Adipocyte (in vitro differentiated cells): ENCODE results near the gene LTBP3.
"Not testable (repeated sequence)": the region's sequence is repeated elsewhere in the genome, so short reads cannot be mapped to it uniquely, and the experiment has no call there.

Experiments used
- DNase-seq: peaks from one replicate; pipeline ENCODE4 v3.0.0-alpha.2; 2015; ENCODE audit warnings: low read depth
- H3K27me3 ChIP-seq: replicated peaks from 2 replicates; pipeline ENCODE4 v1.7.0; 2013; ENCODE audit warnings: mild to moderate bottlenecking, low read length, moderate library complexity; ENCODE audit not compliant: control insufficient read depth, insufficient read depth
- H3K36me3 ChIP-seq: 2 replicates; pipeline ENCODE4 v1.7.0; 2013; ENCODE audit warnings: low read length, mild to moderate bottlenecking, moderate library complexity; ENCODE audit not compliant: control insufficient read depth, insufficient read depth, severe bottlenecking
- H3K4me1 ChIP-seq: 2 replicates; pipeline ENCODE4 v1.7.0; 2013; ENCODE audit warnings: mild to moderate bottlenecking, low read length, moderate library complexity; ENCODE audit not compliant: control insufficient read depth, insufficient read depth
- H3K4me3 ChIP-seq: 2 replicates; pipeline ENCODE4 v1.7.0; 2013; ENCODE audit warnings: mild to moderate bottlenecking, low read length, moderate library complexity
- H3K9ac ChIP-seq: 2 replicates; pipeline ENCODE4 v1.7.0; 2013; ENCODE audit warnings: mild to moderate bottlenecking, low read length, moderate library complexity
- H3K9me3 ChIP-seq: 2 replicates; pipeline ENCODE4 v1.7.0; 2013; ENCODE audit warnings: mild to moderate bottlenecking, low read length, moderate library complexity; ENCODE audit not compliant: control insufficient read depth

Gene LTBP3

GRCh38 chr11:65524014-65524740, 34.0 kb downstream of the LTBP3 start:
- no peak for DNase-seq

GRCh38 chr11:65523631-65523968, 34.6 kb downstream of the LTBP3 start:
- not testable (repeated sequence) for H3K27me3 ChIP-seq, H3K4me3 ChIP-seq, H3K9ac ChIP-seq, DNase-seq, H3K9me3 ChIP-seq
- peaks cover 12% of the 10 kb centered on the region for H3K36me3 ChIP-seq
- H3K4me1 ChIP-seq, result peaks cover 19% of the 10 kb centered on the region

More at GRCh38 chr11:65524014-65524740, 34.0 kb downstream of the LTBP3 start:
- Histone ChIP-seq H3K27me3 (no peaks in the 10 kb centered on the region), H3K36me3 (peaks cover 12% of the 10 kb centered on the region), H3K9me3 (no peaks in the 10 kb centered on the region), H3K4me3 (peak overlapping the region; percentile 75), H3K9ac (peak overlapping the region; percentile 79), H3K4me1 (peaks cover 19% of the 10 kb centered on the region)

GRCh38 chr11:65522718-65523630, 35.2 kb downstream of the LTBP3 start:
- H3K4me3 ChIP-seq, H3K27me3 ChIP-seq, H3K9ac ChIP-seq, H3K9me3 ChIP-seq, DNase-seq: not testable (repeated sequence)
- peaks cover 19% of the 10 kb centered on the region for H3K4me1 ChIP-seq
- peaks cover 11% of the 10 kb centered on the region for H3K36me3 ChIP-seq

- not testable (repeated sequence) for DNase-seq, H3K36me3 ChIP-seq, H3K4me3 ChIP-seq, H3K9me3 ChIP-seq, H3K9ac ChIP-seq, H3K27me3 ChIP-seq
- peaks cover 19% of the 10 kb centered on the region for H3K4me1 ChIP-seq
Observed at GRCh38 chr11:65521777-65522521, 36.2 kb downstream of the LTBP3 start.

GRCh38 chr11:65518941-65519549, 39.1 kb downstream of the LTBP3 start:
- not testable (repeated sequence) for H3K4me1 ChIP-seq, H3K9me3 ChIP-seq, H3K4me3 ChIP-seq, DNase-seq, H3K36me3 ChIP-seq, H3K9ac ChIP-seq, H3K27me3 ChIP-seq

- Histone ChIP-seq H3K27me3 (no peaks in the 10 kb centered on the region), H3K4me3 (no peak overlapping the region), H3K9ac (no peak overlapping the region), H3K4me1 (no peaks in the 10 kb centered on the region), H3K9me3 (no peaks in the 10 kb centered on the region), H3K36me3 (no peaks in the 10 kb centered on the region)
- no peak for DNase-seq
Observed at GRCh38 chr11:65516135-65516968, 41.8 kb downstream of the LTBP3 start.

GRCh38 chr11:65512311-65512710, 45.8 kb downstream of the LTBP3 start:
- not testable (repeated sequence) for H3K9me3 ChIP-seq, H3K4me3 ChIP-seq, H3K9ac ChIP-seq, H3K27me3 ChIP-seq, H3K36me3 ChIP-seq, DNase-seq, H3K4me1 ChIP-seq

- peaks cover 52% of the 10 kb centered on the region for H3K36me3 ChIP-seq
- no peaks in the 10 kb centered on the region for H3K27me3 ChIP-seq
- H3K4me3 ChIP-seq, result peak overlapping the region; percentile 90
- H3K4me1 ChIP-seq, result no peaks in the 10 kb centered on the region
- DNase-seq, result peak; percentile 72
- peak overlapping the region; percentile 98 for H3K9ac ChIP-seq
- peaks cover 11% of the 10 kb centered on the region for H3K9me3 ChIP-seq
Observed at GRCh38 chr11:65506772-65507505, 51.2 kb downstream of the LTBP3 start.

GRCh38 chr11:65506290-65506771, 51.8 kb downstream of the LTBP3 start:
- no peak for DNase-seq
- Histone ChIP-seq H3K36me3 (peaks cover 58% of the 10 kb centered on the region), H3K9ac (peak overlapping the region; percentile 98), H3K4me3 (peak overlapping the region; percentile 90), H3K27me3 (no peaks in the 10 kb centered on the region), H3K9me3 (peaks cover 11% of the 10 kb centered on the region), H3K4me1 (no peaks in the 10 kb centered on the region)
